Esophagus muscularis mucosa (tissue), 4 donors: ENCODE data around the gene DRD3. TPM values are rescaled to one million over a fixed set of nuclear protein-coding genes. Genes with fewer than 3 reads are reported as not detected.

ENCODE experiments used
- DNase-seq: peaks from one replicate; pipeline ENCODE4 v3.0.0-alpha.2; 2017; ENCODE audit errors: extremely low spot score
- H3K27ac ChIP-seq, 4 donors: fragments of 200-600 bp; sonication (generic); replicated peaks in 1 of 4; 1 replicate in 3 of 4; 2 replicates in 1 of 4; pipeline ENCODE4 v1.5.1; 2016 to 2019; ENCODE audit warnings: mild to moderate bottlenecking in 1 of 4
- H3K27me3 ChIP-seq, 4 donors: fragments of 200-600 bp; sonication (generic); one replicate each; pipeline versions ENCODE4 v1.5.1 to v1.6.0; 2016 to 2019
- H3K36me3 ChIP-seq, 4 donors: fragments of 200-600 bp; sonication (generic); one replicate each; pipeline ENCODE4 v1.5.1; 2016 to 2019
- H3K4me1 ChIP-seq, 4 donors: fragments of 200-600 bp; sonication (generic); one replicate each; pipeline ENCODE4 v1.5.1; 2016 to 2019
- H3K4me3 ChIP-seq, 4 donors: fragments of 200-600 bp; sonication (generic); 1 replicate in 2 of 4; 2 replicates in 2 of 4; pipeline ENCODE4 v1.5.1; 2016 to 2019; ENCODE audit warnings: mild to moderate bottlenecking in 4 of 4, moderate library complexity in 1 of 4
- H3K9me3 ChIP-seq, 4 donors: fragments of 200-600 bp; sonication (generic); 1 replicate in 3 of 4; 2 replicates in 1 of 4; pipeline ENCODE4 v1.5.1; 2016 to 2019
- EP300 ChIP-seq: sonication (generic); formaldehyde crosslinking; IDR thresholded peaks from one replicate; pipeline ENCODE4 v1.6.1; 2017; ENCODE audit warnings: antibody characterized with exemption
- POLR2A ChIP-seq: fragments of 450-650 bp; IDR thresholded peaks from one replicate; pipeline ENCODE4 v1.6.1; 2017; ENCODE audit warnings: antibody characterized with exemption, moderate library complexity, mild to moderate bottlenecking, low read depth
- POLR2AphosphoS5 ChIP-seq, 2 donors: sonication (generic); formaldehyde crosslinking; IDR thresholded peaks; one replicate each; pipeline ENCODE4 v1.6.1; 2017; ENCODE audit warnings: antibody characterized with exemption in 2 of 2
- WGBS: methylation state at CpG from one replicate; pipeline ENCODE4 v1.1.5; 2018; 5-methylcytosine and 5-hydroxymethylcytosine counted together
- intact Hi-C: fragments of 100-400 bp; cut with DNase I; formaldehyde crosslinking; loops from one replicate; pipeline ENCODE4 v1.15.1; 2023
- total RNA-seq, 4 donors: library from RNA; depleted of rRNA; stranded (reverse); fragments of >200 nt; gene quantifications; one replicate each; pipeline versions ENCODE4 v1.1.0 to v1.2.1, GENCODE V29; 2016
- TF ChIP-seq, protein P1 (sequence below), 3 experiments: fragments of 200-600 bp in 2 of 3; fragments of 450-650 bp in 1 of 3; sonication (generic) in 2 of 3; IDR thresholded peaks; one replicate each; pipeline ENCODE4 v1.5.1; 2017 to 2019; ENCODE audit warnings: antibody characterized with exemption in 3 of 3, mild to moderate bottlenecking in 2 of 3, moderate library complexity in 1 of 3

DRD3 gene
- total RNA-seq, 4 donors from 2014 or later = not detected

- Histone ChIP-seq H3K36me3 (no peaks in the 10 kb centered on the region), H3K27me3 (no peaks in the 10 kb centered on the region), H3K4me3 (no peak overlapping the region), H3K27ac (no peak overlapping the region), H3K4me1 (no peaks in the 10 kb centered on the region), H3K9me3 (peaks cover 0 to 19% (median 8%) of the 10 kb centered on the region in 4 donors)
- DNase-seq = no peak
- intact Hi-C loops = no loop called here
- TF ChIP-seq POLR2A (no peak), EP300 (no peak), POLR2AphosphoS5 (IDR thresholded peaks at IDR 0.05) (no peak)
- TF ChIP-seq, protein P1, sequence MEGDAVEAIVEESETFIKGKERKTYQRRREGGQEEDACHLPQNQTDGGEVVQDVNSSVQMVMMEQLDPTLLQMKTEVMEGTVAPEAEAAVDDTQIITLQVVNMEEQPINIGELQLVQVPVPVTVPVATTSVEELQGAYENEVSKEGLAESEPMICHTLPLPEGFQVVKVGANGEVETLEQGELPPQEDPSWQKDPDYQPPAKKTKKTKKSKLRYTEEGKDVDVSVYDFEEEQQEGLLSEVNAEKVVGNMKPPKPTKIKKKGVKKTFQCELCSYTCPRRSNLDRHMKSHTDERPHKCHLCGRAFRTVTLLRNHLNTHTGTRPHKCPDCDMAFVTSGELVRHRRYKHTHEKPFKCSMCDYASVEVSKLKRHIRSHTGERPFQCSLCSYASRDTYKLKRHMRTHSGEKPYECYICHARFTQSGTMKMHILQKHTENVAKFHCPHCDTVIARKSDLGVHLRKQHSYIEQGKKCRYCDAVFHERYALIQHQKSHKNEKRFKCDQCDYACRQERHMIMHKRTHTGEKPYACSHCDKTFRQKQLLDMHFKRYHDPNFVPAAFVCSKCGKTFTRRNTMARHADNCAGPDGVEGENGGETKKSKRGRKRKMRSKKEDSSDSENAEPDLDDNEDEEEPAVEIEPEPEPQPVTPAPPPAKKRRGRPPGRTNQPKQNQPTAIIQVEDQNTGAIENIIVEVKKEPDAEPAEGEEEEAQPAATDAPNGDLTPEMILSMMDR (IDR thresholded peaks at IDR 0.05) = no peak
- 82% methylated on average over 9 of the region's 9 CpGs for WGBS
Observed at GRCh38 chr3:114221165-114221880, 42.5 kb upstream of the DRD3 start.

DNA sequence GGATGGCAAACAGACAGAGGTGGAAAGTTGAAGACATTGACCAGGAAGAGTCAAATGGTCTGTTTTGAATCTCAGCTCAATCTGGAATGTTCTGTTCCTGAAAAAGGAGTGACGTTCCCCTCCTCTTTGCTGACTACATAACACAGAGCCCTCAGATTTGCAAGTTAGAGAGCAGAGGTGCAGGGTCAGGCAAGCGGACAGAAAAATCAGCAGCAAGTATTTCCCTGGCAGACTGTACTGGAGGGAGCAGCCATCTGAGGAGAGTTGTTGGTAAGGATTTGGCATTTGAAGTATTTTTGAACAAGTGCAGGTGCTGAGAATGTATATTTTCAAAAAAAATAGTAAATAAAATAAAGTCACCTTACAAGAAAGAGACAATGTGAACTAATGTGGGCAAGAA, 40.9 kb upstream of the DRD3 start:
- H3K9me3 ChIP-seq = peaks cover 0 to 5% (median 2%) of the 10 kb centered on the region in 4 donors
- no peaks in the 10 kb centered on the region for H3K4me1 ChIP-seq
- intact Hi-C loops = no loop called here
- H3K36me3 ChIP-seq = no peaks in the 10 kb centered on the region
- H3K4me3 ChIP-seq = no peak overlapping the region
- no peak for DNase-seq
- no peaks in the 10 kb centered on the region for H3K27me3 ChIP-seq
- H3K27ac ChIP-seq = no peak overlapping the region
- TF ChIP-seq POLR2AphosphoS5 (IDR thresholded peaks at IDR 0.05) (no peak), EP300 (no peak), POLR2A (no peak)
- TF ChIP-seq, protein P1 (IDR thresholded peaks at IDR 0.05) = no peak
- whole genome bisulfite sequencing = 60% methylated on average over 2 of the region's 2 CpGs

DNA sequence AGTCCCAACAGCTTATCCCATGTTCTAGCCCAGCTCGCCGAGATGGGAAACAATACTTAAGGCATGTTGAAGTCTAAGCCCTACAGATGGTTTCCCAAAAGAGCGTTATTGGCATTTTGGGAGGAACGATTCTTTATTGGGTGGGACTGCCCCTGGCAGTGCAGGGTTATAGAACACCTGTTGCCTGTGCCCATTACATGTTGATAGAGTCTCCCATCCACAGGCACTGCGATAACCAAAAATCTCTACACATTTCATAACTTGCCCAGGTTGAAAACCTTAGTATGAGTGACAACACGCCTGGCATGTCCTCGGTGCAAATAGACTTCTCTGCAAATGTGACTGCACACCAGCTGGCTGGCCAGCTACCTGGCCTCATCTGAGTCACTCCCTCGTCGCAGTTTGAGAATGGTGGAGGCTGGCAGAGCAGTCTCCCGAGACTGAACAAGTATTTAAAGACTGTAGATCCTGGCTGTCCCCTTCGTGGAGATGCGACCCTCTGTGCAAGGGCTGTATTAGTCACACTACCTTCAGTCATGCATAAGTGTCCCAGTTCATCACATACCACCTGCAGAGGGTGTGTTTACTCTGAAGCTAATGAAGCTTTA, 39.8 kb upstream of the DRD3 start:
- 94% methylated on average over 8 of the region's 12 CpGs for WGBS
- Histone ChIP-seq H3K4me3 (no peak overlapping the region), H3K27ac (no peak overlapping the region), H3K4me1 (peaks cover 0 to 9% (median 8%) of the 10 kb centered on the region in 4 donors), H3K27me3 (no peaks in the 10 kb centered on the region), H3K9me3 (no peaks in the 10 kb centered on the region), H3K36me3 (no peaks in the 10 kb centered on the region)
- TF ChIP-seq POLR2AphosphoS5 (IDR thresholded peaks at IDR 0.05) = no peak
- TF ChIP-seq POLR2A = no peak
- TF ChIP-seq EP300 = no peak
- TF ChIP-seq, protein P1 (IDR thresholded peaks at IDR 0.05) = no peak
- no peak for DNase-seq
- intact Hi-C loops = no loop called here

DNA sequence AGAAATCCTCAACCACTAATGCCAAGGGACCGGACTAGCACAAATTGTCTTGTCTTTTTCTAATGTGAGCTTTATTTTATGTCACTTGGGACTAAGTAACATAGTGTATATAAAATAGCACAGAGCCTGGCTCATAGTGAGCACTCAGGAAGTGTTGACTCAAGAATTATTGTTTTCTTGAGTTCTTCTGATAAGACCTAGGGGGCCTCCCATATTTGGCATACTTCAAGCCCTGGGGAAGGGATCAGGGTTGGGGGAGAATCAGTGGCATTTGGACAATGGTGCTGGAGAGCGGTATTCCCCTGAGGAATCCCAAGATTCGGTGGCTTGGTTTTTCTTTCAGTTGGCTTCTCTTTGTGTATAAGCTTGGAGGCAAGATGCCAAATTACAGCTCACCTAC, 39.2 kb upstream of the DRD3 start:
- H3K36me3 ChIP-seq = no peaks in the 10 kb centered on the region
- H3K9me3 ChIP-seq = no peaks in the 10 kb centered on the region
- H3K4me3 ChIP-seq = no peak overlapping the region
- intact Hi-C loops = no loop called here
- H3K27me3 ChIP-seq = no peaks in the 10 kb centered on the region
- H3K4me1 ChIP-seq = peaks cover 0 to 15% (median 14%) of the 10 kb centered on the region in 4 donors
- H3K27ac ChIP-seq = no peak overlapping the region
- WGBS = 87% methylated on average over 3 of the region's 3 CpGs
- DNase-seq = no peak
- TF ChIP-seq POLR2A (no peak), POLR2AphosphoS5 (IDR thresholded peaks at IDR 0.05) (no peak), EP300 (no peak)
- TF ChIP-seq, protein P1 (IDR thresholded peaks at IDR 0.05) = no peak
